GOT3 (cell line): ENCODE results near the gene CLCN6.

Experiments used
- DNase-seq: peaks from one replicate; lab custom pipeline; 2025; ENCODE audit warnings: mixed read lengths; lab: John Stamatoyannopoulos, UW

Gene CLCN6

GRCh38 chr1:11878891-11879190, 72.8 kb downstream of the CLCN6 start:
- no peak for DNase-seq

GRCh38 chr1:11879311-11880180, 73.6 kb downstream of the CLCN6 start:
- no peak for DNase-seq

- DNase-seq, result no peak
These were observed 74.2 kb downstream of the CLCN6 start for GRCh38 chr1:11880181-11880575.

- no peak for DNase-seq
These were observed 75.1 kb downstream of the CLCN6 start for GRCh38 chr1:11880911-11881748.

GRCh38 chr1:11881749-11882441, 75.9 kb downstream of the CLCN6 start:
- no peak for DNase-seq

GRCh38 chr1:11882814-11883538, 77.0 kb downstream of the CLCN6 start:
- no peak for DNase-seq

GRCh38 chr1:11885916-11886315, 79.9 kb downstream of the CLCN6 start:
- DNase-seq, result no peak

- DNase-seq, result no peak
These were observed 81.1 kb downstream of the CLCN6 start for GRCh38 chr1:11886986-11887665.

GRCh38 chr1:11887666-11888007, 81.6 kb downstream of the CLCN6 start:
- DNase-seq, result no peak

- no peak for DNase-seq
These were observed 82.3 kb downstream of the CLCN6 start for GRCh38 chr1:11888206-11888876.

GRCh38 chr1:11888877-11889208, 82.9 kb downstream of the CLCN6 start:
- no peak for DNase-seq

- DNase-seq, result no peak
These were observed 85.6 kb downstream of the CLCN6 start for GRCh38 chr1:11891433-11892186.
